IMR-90 (cell line): ENCODE measurements around the gene EVI5.

ENCODE experiments used
- BHLHE40 ChIP-seq: fragments of 150-350 bp; IDR thresholded peaks from 2 replicates; pipeline ENCODE4 v1.6.1; 2016; ENCODE audit warnings: mild to moderate bottlenecking, low read depth, low read length
- CEBPB ChIP-seq: IDR thresholded peaks from 2 replicates; pipeline ENCODE4 v1.6.1; 2012; ENCODE audit warnings: low read depth, low read length, improper control_type of control experiment
- CTCF ChIP-seq: conservative IDR thresholded peaks from 2 replicates; pipeline ENCODE4 v1.5.1; 2012; ENCODE audit warnings: mild to moderate bottlenecking, low read depth, low read length, improper control_type of control experiment
- ELK1 ChIP-seq: fragments of 150-350 bp; IDR thresholded peaks from 2 replicates; pipeline ENCODE4 v1.6.1; 2016; ENCODE audit warnings: low read depth, mild to moderate bottlenecking, low read length, moderate library complexity, borderline replicate concordance
- MAZ ChIP-seq: IDR thresholded peaks from 2 replicates; pipeline ENCODE4 v1.6.1; 2012; ENCODE audit warnings: low read depth, mild to moderate bottlenecking, low read length, improper control_type of control experiment, moderate library complexity, borderline replicate concordance
- MXI1 ChIP-seq: IDR thresholded peaks from 2 replicates; pipeline ENCODE4 v1.6.1; 2012; ENCODE audit warnings: low read depth, mild to moderate bottlenecking, low read length, moderate library complexity, borderline replicate concordance
- NFE2L2 ChIP-seq: fragments of 150-350 bp; IDR thresholded peaks from 2 replicates; pipeline ENCODE4 v1.6.1; 2016; ENCODE audit warnings: low read depth, mild to moderate bottlenecking, low read length
- POLR2A ChIP-seq: IDR thresholded peaks from 2 replicates; pipeline ENCODE4 v1.6.1; 2012; ENCODE audit warnings: mild to moderate bottlenecking, low read depth, low read length
- RAD21 ChIP-seq: IDR thresholded peaks from 2 replicates; pipeline ENCODE4 v1.6.1; 2012; ENCODE audit warnings: low read length, improper control_type of control experiment
- RCOR1 ChIP-seq: IDR thresholded peaks from 2 replicates; pipeline ENCODE4 v1.6.1; 2012; ENCODE audit warnings: mild to moderate bottlenecking, low read length, improper control_type of control experiment; ENCODE audit not compliant: insufficient replicate concordance
- RFX5 ChIP-seq: IDR thresholded peaks from 2 replicates; pipeline ENCODE4 v1.8.0; 2012; ENCODE audit warnings: low read depth, mild to moderate bottlenecking, low read length, moderate library complexity
- SMC3 ChIP-seq: fragments of 150-350 bp; IDR thresholded peaks from 2 replicates; pipeline ENCODE4 v1.6.1; 2016; ENCODE audit warnings: low read depth, mild to moderate bottlenecking, antibody characterized with exemption, low read length, moderate library complexity
- USF2 ChIP-seq: fragments of 150-350 bp; IDR thresholded peaks from 2 replicates; pipeline ENCODE4 v1.6.1; 2017; ENCODE audit warnings: mild to moderate bottlenecking, antibody characterized with exemption, low read length, low read depth

- TF ChIP-seq CTCF (no peak), USF2 (no peak), RAD21 (no peak), RCOR1 (no peak), ELK1 (no peak), NFE2L2 (no peak), RFX5 (no peak), POLR2A (no peak), SMC3 (no peak), MXI1 (no peak), CEBPB (no peak), MAZ (no peak), BHLHE40 (no peak)
These were observed 298.4 kb downstream of the EVI5 start, which contains the start of gene GFI1 for GRCh38 chr1:92486251-92487077.
